Suprapubic skin (tissue), 4 donors: ENCODE measurements around the gene DUS1L. TPM values are rescaled to one million over a fixed set of nuclear protein-coding genes. Genes with fewer than 3 reads are reported as not detected.

Source experiments
- DNase-seq, 2 donors: peaks; one replicate each; pipeline ENCODE4 v3.0.0-alpha.2; 2019; ENCODE audit warnings: low spot score in 2 of 2
- H3K27ac ChIP-seq: fragments of 200-600 bp; sonication (generic); one replicate; pipeline ENCODE4 v1.5.1; 2019
- H3K27me3 ChIP-seq: fragments of 200-600 bp; sonication (generic); one replicate; pipeline ENCODE4 v1.5.1; 2019
- H3K36me3 ChIP-seq: fragments of 200-600 bp; sonication (generic); one replicate; pipeline ENCODE4 v1.5.1; 2019
- H3K4me1 ChIP-seq: fragments of 200-600 bp; sonication (generic); one replicate; pipeline ENCODE4 v1.5.1; 2019
- H3K4me3 ChIP-seq: fragments of 200-600 bp; sonication (generic); one replicate; pipeline ENCODE4 v1.5.1; 2019; ENCODE audit warnings: mild to moderate bottlenecking
- H3K9me3 ChIP-seq: fragments of 200-600 bp; sonication (generic); one replicate; pipeline ENCODE4 v1.5.1; 2019
- CTCF ChIP-seq, 2 donors: fragments of 200-600 bp in 1 of 2; fragments of 450-650 bp in 1 of 2; sonication (generic) in 1 of 2; IDR thresholded peaks; one replicate each; pipeline ENCODE4 v1.5.1; 2016 to 2019; ENCODE audit warnings: antibody characterized with exemption in 2 of 2, mild to moderate bottlenecking in 1 of 2, moderate library complexity in 1 of 2
- EP300 ChIP-seq: sonication (generic); formaldehyde crosslinking; IDR thresholded peaks from one replicate; pipeline ENCODE4 v1.6.1; 2017; ENCODE audit warnings: antibody characterized with exemption
- POLR2A ChIP-seq, 2 donors: fragments of 450-650 bp; IDR thresholded peaks; one replicate each; pipeline ENCODE4 v1.6.1; 2017; ENCODE audit warnings: antibody characterized with exemption in 2 of 2, mild to moderate bottlenecking in 2 of 2, moderate library complexity in 2 of 2
- POLR2AphosphoS5 ChIP-seq, 3 donors: sonication (generic); formaldehyde crosslinking; IDR thresholded peaks; one replicate each; pipeline ENCODE4 v1.6.1; 2017; ENCODE audit warnings: antibody characterized with exemption in 3 of 3
- WGBS: methylation state at CpG from one replicate; pipeline ENCODE4 v1.1.5; 2018; 5-methylcytosine and 5-hydroxymethylcytosine counted together
- total RNA-seq, 4 donors: library from RNA; depleted of rRNA; stranded (reverse); fragments of >200 nt; gene quantifications; one replicate each; pipeline ENCODE4 v1.1.0, GENCODE V29; 2016

The DUS1L gene
- total RNA-seq, 4 donors from 2014 or later: 79.3 to 176 (median 108) TPM

GRCh38 chr17:82053130-82053529 lies 12.5 kb downstream of the DUS1L start:
- Histone ChIP-seq H3K27ac (no peak overlapping the region), H3K9me3 (no peaks in the 10 kb centered on the region), H3K4me3 (peak overlapping the region; percentile 85), H3K36me3 (peaks cover 62% of the 10 kb centered on the region), H3K4me1 (peaks cover 42% of the 10 kb centered on the region), H3K27me3 (no peaks in the 10 kb centered on the region)
- no peak for DNase-seq
- WGBS: 96% methylated on average over 11 of the region's 19 CpGs
- no peak for TF ChIP-seq POLR2AphosphoS5 (IDR thresholded peaks at IDR 0.05)
- TF ChIP-seq CTCF (IDR thresholded peaks at IDR 0.05): no peak
- no peak for TF ChIP-seq EP300
- TF ChIP-seq POLR2A (IDR thresholded peaks at IDR 0.05): no peak

GRCh38 chr17:82052638-82053059 lies 13.0 kb downstream of the DUS1L start:
- TF ChIP-seq POLR2A (IDR thresholded peaks at IDR 0.05) (no peak), CTCF (IDR thresholded peaks at IDR 0.05) (no peak), EP300 (no peak), POLR2AphosphoS5 (IDR thresholded peaks at IDR 0.05) (no peak)
- DNase-seq: no peak
- H3K4me1 ChIP-seq: peaks cover 42% of the 10 kb centered on the region
- peak overlapping the region; percentile 85 for H3K4me3 ChIP-seq
- H3K27me3 ChIP-seq: no peaks in the 10 kb centered on the region
- 57% methylated on average over 3 of the region's 19 CpGs for WGBS
- H3K36me3 ChIP-seq: peaks cover 62% of the 10 kb centered on the region
- no peaks in the 10 kb centered on the region for H3K9me3 ChIP-seq
- H3K27ac ChIP-seq: no peak overlapping the region

GRCh38 chr17:82051776-82052637 lies 13.6 kb downstream of the DUS1L start, which contains the start of the genes GPS1 and RFNG:
TSS of gene GPS1 (plus strand) at chr17:82051898. CDS start at chr17:82051932, 34 bp downstream.
TSS of gene RFNG (minus strand) at chr17:82051811. CDS start at chr17:82051766, 45 bp downstream.
- no peak for TF ChIP-seq EP300
- no peak for TF ChIP-seq CTCF (IDR thresholded peaks at IDR 0.05)
- no peak for TF ChIP-seq POLR2A (IDR thresholded peaks at IDR 0.05)
- TF ChIP-seq POLR2AphosphoS5 (IDR thresholded peaks at IDR 0.05): no peak
- Histone ChIP-seq H3K27ac (peak within 1 kb of the TSS; percentile 77), H3K4me1 (peaks cover 42% of the 10 kb centered on the region), H3K4me3 (peak within 1 kb of the TSS; percentile 85), H3K27me3 (no peaks in the 10 kb centered on the region), H3K36me3 (peaks cover 62% of the 10 kb centered on the region), H3K9me3 (no peaks in the 10 kb centered on the region)
- no peak for DNase-seq
- WGBS: 2% methylated on average over 26 of the region's 94 CpGs

- Histone ChIP-seq H3K36me3 (peaks cover 54% of the 10 kb centered on the region), H3K27ac (peak overlapping the region; percentile 77), H3K9me3 (no peaks in the 10 kb centered on the region), H3K27me3 (no peaks in the 10 kb centered on the region), H3K4me3 (peak overlapping the region; percentile 85), H3K4me1 (peaks cover 42% of the 10 kb centered on the region)
- DNase-seq: no peak
- TF ChIP-seq POLR2AphosphoS5 (IDR thresholded peaks at IDR 0.05) (no peak), POLR2A (IDR thresholded peaks at IDR 0.05) (no peak), EP300 (no peak), CTCF (IDR thresholded peaks at IDR 0.05) (no peak)
- 55% methylated on average over 8 of the region's 79 CpGs for whole genome bisulfite sequencing
These were observed 14.6 kb downstream of the DUS1L start for GRCh38 chr17:82050761-82051641.
